GM23338 (cell line): ENCODE results near the gene SPART.

Experiments used
- EZH2phosphoT487 ChIP-seq: fragments of 200-600 bp; sonication (generic); IDR thresholded peaks from one replicate; pipeline ENCODE4 v1.8.1; 2018; ENCODE audit warnings: antibody characterized with exemption; ENCODE audit not compliant: unreplicated experiment
- POLR2AphosphoS5 ChIP-seq: IDR thresholded peaks from 2 replicates; pipeline ENCODE4 v1.6.1; 2016; ENCODE audit warnings: antibody characterized with exemption, low read depth

DNA sequence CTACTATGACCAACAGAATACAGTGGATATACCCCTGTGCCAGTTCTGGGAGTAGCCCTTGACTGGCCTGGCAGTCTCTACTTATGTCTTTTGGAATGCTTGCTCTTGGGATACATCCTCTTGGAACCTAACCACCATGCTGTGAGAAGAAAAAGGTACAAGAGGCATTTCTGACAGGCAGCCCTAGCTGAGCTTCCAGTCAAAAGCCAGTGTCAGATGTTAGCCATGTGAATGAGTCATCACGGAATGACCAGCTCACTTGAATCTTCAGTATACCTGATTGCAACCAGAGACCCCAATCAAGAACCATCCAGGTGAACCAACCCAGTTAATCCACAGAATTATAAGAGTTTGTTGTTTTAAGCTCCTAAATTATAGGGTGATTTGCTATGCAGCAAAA lies 52.7 kb downstream of the SPART start:
- TF ChIP-seq POLR2AphosphoS5 (no peak), EZH2phosphoT487 (no peak)
